Neural cell (in vitro differentiated cells): ENCODE results near the gene HHIPL1. TPM values are rescaled to one million over a fixed set of nuclear protein-coding genes. Genes with fewer than 3 reads are reported as not detected.
A peak's percentile ranks its signal among the peaks of the same experiment; 100 is the strongest.

ENCODE experiments used
- H2AFZ ChIP-seq: fragments of 200-600, 300-800 bp; sonication (generic), shearing (Covaris generic); 2 replicates; pipeline ENCODE4 v1.6.0; 2014; ENCODE audit warnings: low read depth, mild to moderate bottlenecking, antibody characterized with exemption, low read length, moderate library complexity
- H3F3A ChIP-seq: fragments of 200-600 bp; shearing (Covaris generic); 2 replicates; pipeline ENCODE4 v1.6.1; 2016; ENCODE audit warnings: mild to moderate bottlenecking, moderate library complexity, mixed read lengths, antibody characterized with exemption, low read length; ENCODE audit not compliant: insufficient read depth, poor library complexity, severe bottlenecking
- H3K27ac ChIP-seq: fragments of 200-600, 300-800 bp; sonication (generic), shearing (Covaris generic); 2 replicates; pipeline ENCODE4 v1.5.1; 2014; ENCODE audit warnings: mild to moderate bottlenecking, low read length, moderate library complexity
- H3K27me3 ChIP-seq: fragments of 300-800, 200-600 bp; sonication (generic), shearing (Covaris generic); 2 replicates; pipeline ENCODE4 v1.6.0; 2014; ENCODE audit warnings: mild to moderate bottlenecking, low read depth, low read length, moderate library complexity; ENCODE audit not compliant: insufficient read depth
- H3K36me3 ChIP-seq: fragments of 300-800, 200-600 bp; sonication (generic), shearing (Covaris generic); 2 replicates; pipeline ENCODE4 v1.5.1; 2014; ENCODE audit warnings: mild to moderate bottlenecking, antibody characterized with exemption, low read length, moderate library complexity; ENCODE audit not compliant: insufficient read depth
- H3K4me2 ChIP-seq: fragments of 300-800, 200-600 bp; sonication (generic), shearing (Covaris generic); 2 replicates; pipeline ENCODE4 v1.6.0; 2014; ENCODE audit warnings: mild to moderate bottlenecking, low read length
- H3K4me3 ChIP-seq: fragments of 300-800, 200-600 bp; sonication (generic), shearing (Covaris generic); 2 replicates; pipeline ENCODE4 v1.5.1; 2014; ENCODE audit warnings: mild to moderate bottlenecking, low read length, moderate library complexity
- H3K79me2 ChIP-seq: fragments of 200-600 bp; shearing (Covaris generic); replicated peaks from 2 replicates; pipeline ENCODE4 v1.6.0; 2014; ENCODE audit warnings: mild to moderate bottlenecking, low read length, moderate library complexity; ENCODE audit not compliant: insufficient read depth
- H3K9ac ChIP-seq: fragments of 300-800, 200-600 bp; sonication (generic), shearing (Covaris generic); 2 replicates; pipeline ENCODE4 v1.6.1; 2016; ENCODE audit warnings: mild to moderate bottlenecking, low read length, mixed read lengths
- H3K9me2 ChIP-seq: fragments of 200-600 bp; shearing (Covaris generic); 2 replicates; pipeline ENCODE4 v1.6.1; 2016; ENCODE audit warnings: mild to moderate bottlenecking, low read length, mixed read lengths; ENCODE audit not compliant: insufficient read depth
- H3K9me3 ChIP-seq: fragments of 200-600, 300-800 bp; sonication (generic), shearing (Covaris generic); 2 replicates; pipeline ENCODE4 v1.6.1; 2016; ENCODE audit warnings: mild to moderate bottlenecking, mixed run types, low read length, moderate library complexity, mixed read lengths
- H4K20me1 ChIP-seq: fragments of 200-600 bp; shearing (Covaris generic); 2 replicates; pipeline ENCODE4 v1.6.1; 2016; ENCODE audit warnings: mild to moderate bottlenecking, mixed run types; ENCODE audit not compliant: insufficient read depth
- CTCF ChIP-seq: fragments of 450-650 bp; IDR thresholded peaks from 2 replicates; pipeline ENCODE4 v1.5.1; 2014; ENCODE audit warnings: antibody characterized with exemption, mild to moderate bottlenecking, moderate library complexity; ENCODE audit not compliant: poor library complexity, severe bottlenecking
- EP300 ChIP-seq: fragments of 450-650 bp; conservative IDR thresholded peaks from 2 replicates; pipeline ENCODE4 v1.6.1; 2014; ENCODE audit warnings: antibody characterized with exemption, mild to moderate bottlenecking, moderate library complexity; ENCODE audit not compliant: poor library complexity, severe bottlenecking
- EZH2 ChIP-seq: fragments of 200-600, 300-800 bp; shearing (Covaris generic), sonication (generic); IDR thresholded peaks from 2 replicates; pipeline ENCODE4 v1.6.1; 2014; ENCODE audit warnings: antibody characterized with exemption, low read length, borderline replicate concordance, mild to moderate bottlenecking; ENCODE audit not compliant: insufficient read depth, poor library complexity, severe bottlenecking
- MXI1 ChIP-seq: fragments of 450-650 bp; conservative IDR thresholded peaks from 2 replicates; pipeline ENCODE4 v1.6.1; 2014; ENCODE audit warnings: antibody characterized with exemption, mild to moderate bottlenecking; ENCODE audit not compliant: poor library complexity, severe bottlenecking
- POLR2AphosphoS5 ChIP-seq: IDR thresholded peaks from 2 replicates; pipeline ENCODE4 v1.6.1; 2012
- RAD21 ChIP-seq: fragments of 450-650 bp; conservative IDR thresholded peaks from 2 replicates; pipeline ENCODE4 v1.6.1; 2014; ENCODE audit warnings: antibody characterized with exemption, mild to moderate bottlenecking, moderate library complexity
- REST ChIP-seq: IDR thresholded peaks from 2 replicates; pipeline ENCODE4 v1.6.1; 2012; ENCODE audit warnings: borderline replicate concordance
- SMC3 ChIP-seq: fragments of 450-650 bp; conservative IDR thresholded peaks from 2 replicates; pipeline ENCODE4 v1.6.1; 2014; ENCODE audit warnings: antibody characterized with exemption, mild to moderate bottlenecking, moderate library complexity; ENCODE audit not compliant: poor library complexity
- TAF1 ChIP-seq: IDR thresholded peaks from 2 replicates; pipeline ENCODE4 v1.6.1; 2012; ENCODE audit warnings: low read depth
- polyA plus RNA-seq: library from polyadenylated mRNA; depleted of rRNA; stranded (reverse); fragments of >200 nt; gene quantifications from 2 replicates; pipeline ENCODE4 v1.2.3, GENCODE V29; 2014

Gene HHIPL1
- polyA plus RNA-seq, 1 donor from 2014 or later, result 0.47 TPM

DNA sequence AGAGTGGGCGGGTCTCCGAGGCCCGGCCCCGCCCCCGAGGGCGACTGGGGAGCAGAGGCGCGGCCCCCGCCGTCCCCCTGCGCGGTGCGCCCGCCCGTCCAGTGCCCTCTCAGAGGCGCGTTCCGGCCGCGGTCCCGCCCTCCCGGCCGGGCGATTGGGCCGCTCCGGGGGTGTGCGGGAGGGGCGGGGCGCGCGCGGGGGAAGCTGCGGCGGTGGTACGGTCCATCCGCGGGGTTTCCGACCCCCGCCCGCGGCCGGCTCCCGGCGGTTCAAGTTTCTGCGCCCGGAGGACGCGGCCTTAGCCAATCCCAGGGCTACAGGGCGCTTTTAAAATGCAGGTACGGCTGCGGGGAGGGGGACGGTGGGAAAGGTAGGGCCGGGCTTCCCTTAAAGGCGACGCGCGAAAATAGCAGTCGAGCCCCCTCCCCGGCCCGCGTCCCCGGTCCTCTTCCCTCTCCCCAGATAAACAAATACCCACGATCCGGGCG lies 40.6 kb upstream of the HHIPL1 start:
- H3K79me2 ChIP-seq, result peaks cover 35% of the 10 kb centered on the region
- H3K27ac ChIP-seq, result peak overlapping the region; percentile 99
- H3K27me3 ChIP-seq, result no peaks in the 10 kb centered on the region
- H3K9me2 ChIP-seq, result no peaks in the 10 kb centered on the region
- H2AFZ ChIP-seq, result peak overlapping the region; percentile 93
- no peaks in the 10 kb centered on the region for H3K36me3 ChIP-seq
- peaks cover 9% of the 10 kb centered on the region for H3F3A ChIP-seq
- TF ChIP-seq POLR2AphosphoS5, result peak; percentile 48
- TF ChIP-seq EP300, result peak; percentile 47
- TF ChIP-seq CTCF, result peak; percentile 34
- TF ChIP-seq SMC3, result no peak
- TF ChIP-seq TAF1, result no peak
- peaks cover 22% of the 10 kb centered on the region for H4K20me1 ChIP-seq
- H3K9ac ChIP-seq, result peak overlapping the region; percentile 99
- H3K4me3 ChIP-seq, result peak overlapping the region; percentile 93
- H3K4me2 ChIP-seq, result no peak overlapping the region
- no peaks in the 10 kb centered on the region for H3K9me3 ChIP-seq

DNA sequence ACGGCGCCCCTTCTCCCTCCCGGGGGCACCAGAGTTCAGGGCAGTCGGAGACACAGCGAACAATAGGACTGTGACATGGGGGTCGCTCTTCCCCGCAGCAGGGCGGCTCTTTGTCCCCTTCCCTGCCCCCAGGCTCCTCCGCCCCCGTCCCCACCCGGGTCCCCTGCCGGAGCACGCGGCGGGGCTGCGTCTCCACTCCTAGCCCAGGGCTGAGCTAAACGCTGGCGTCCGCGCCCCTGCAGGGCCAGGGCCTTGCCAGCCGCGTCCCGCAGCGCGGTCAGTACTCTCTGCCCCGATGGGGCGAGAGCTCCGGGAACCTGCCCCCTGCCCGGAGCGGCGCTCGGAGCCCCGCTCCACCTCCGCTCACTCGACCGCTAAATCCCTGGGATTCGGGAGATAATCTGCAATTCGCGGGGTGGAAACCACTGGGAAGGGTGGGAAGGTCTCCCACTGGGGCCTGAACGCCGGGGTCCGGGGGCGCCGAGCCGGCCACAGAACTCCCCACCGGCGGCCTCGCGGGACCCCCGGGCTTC lies 40.1 kb upstream of the HHIPL1 start:
- TF ChIP-seq RAD21 (no peak), SMC3 (no peak), EZH2 (no peak), EP300 (no peak), REST (peak; percentile 62), MXI1 (peak; percentile 64), CTCF (no peak), POLR2AphosphoS5 (peak; percentile 1), TAF1 (no peak)
- Histone ChIP-seq H2AFZ (peak overlapping the region; percentile 93), H3K27ac (peak overlapping the region; percentile 99), H3K4me2 (peak overlapping the region; percentile 30), H3K36me3 (no peaks in the 10 kb centered on the region), H3K4me3 (peak overlapping the region; percentile 93), H3F3A (peaks cover 9% of the 10 kb centered on the region), H3K79me2 (peaks cover 30% of the 10 kb centered on the region), H3K9me2 (no peaks in the 10 kb centered on the region), H4K20me1 (peaks cover 22% of the 10 kb centered on the region), H3K9ac (peak overlapping the region; percentile 99), H3K9me3 (no peaks in the 10 kb centered on the region), H3K27me3 (no peaks in the 10 kb centered on the region)
